ENCODE data around the gene EHD2. TPM values are rescaled to one million over a fixed set of nuclear protein-coding genes. Genes with fewer than 3 reads are reported as not detected.
"Not testable (repeated sequence)": the region's sequence is repeated elsewhere in the genome, so short reads cannot be mapped to it uniquely, and the experiment has no call there.

Gene EHD2
- total and polyA plus RNA-seq, 5 donors from 2014 or later = 0.05 to 0.86 TPM; not detected in 3

- peaks cover 5% of the 10 kb centered on the region for H3K27me3 Mint-ChIP-seq
- Histone ChIP-seq H3K36me3 (ENCODE audit: control insufficient read depth, insufficient read depth, low read length) (peaks cover 4% of the 10 kb centered on the region), H3K9me3 (ENCODE audit: control insufficient read depth in 2 of 2, low read length in 2 of 2) (no peaks in the 10 kb centered on the region), H3K27ac (ENCODE audit: insufficient read depth, low read length, poor library complexity, severe bottlenecking) (no peak overlapping the region), H3K27me3 (ENCODE audit: control insufficient read depth, insufficient read depth, low read length) (no peaks in the 10 kb centered on the region), H3K4me1 (ENCODE audit: control insufficient read depth, insufficient read depth, low read length, poor library complexity, severe bottlenecking) (peaks cover 27% of the 10 kb centered on the region), H3K4me3 (ENCODE audit: low read depth, low read length) (no peak overlapping the region)
- ATAC-seq (ENCODE audit: low read depth in 2 of 2) = no peak
- peaks cover 5% of the 10 kb centered on the region for H3K36me3 Mint-ChIP-seq
- H3K4me1 Mint-ChIP-seq = peaks cover 0 to 38% (median 15%) of the 10 kb centered on the region in 4 donors
- no peak for DNase-seq
- H3K27ac Mint-ChIP-seq = peak overlapping the region in 1 of 3 donors; percentile 14
- H3K9me3 Mint-ChIP-seq = no peaks in the 10 kb centered on the region
- peak overlapping the region; percentile 60 to 95 (median 80) for H3K4me3 Mint-ChIP-seq
Measured at GRCh38 chr19:47776568-47776967, 63.3 kb downstream of the EHD2 start.

DNA sequence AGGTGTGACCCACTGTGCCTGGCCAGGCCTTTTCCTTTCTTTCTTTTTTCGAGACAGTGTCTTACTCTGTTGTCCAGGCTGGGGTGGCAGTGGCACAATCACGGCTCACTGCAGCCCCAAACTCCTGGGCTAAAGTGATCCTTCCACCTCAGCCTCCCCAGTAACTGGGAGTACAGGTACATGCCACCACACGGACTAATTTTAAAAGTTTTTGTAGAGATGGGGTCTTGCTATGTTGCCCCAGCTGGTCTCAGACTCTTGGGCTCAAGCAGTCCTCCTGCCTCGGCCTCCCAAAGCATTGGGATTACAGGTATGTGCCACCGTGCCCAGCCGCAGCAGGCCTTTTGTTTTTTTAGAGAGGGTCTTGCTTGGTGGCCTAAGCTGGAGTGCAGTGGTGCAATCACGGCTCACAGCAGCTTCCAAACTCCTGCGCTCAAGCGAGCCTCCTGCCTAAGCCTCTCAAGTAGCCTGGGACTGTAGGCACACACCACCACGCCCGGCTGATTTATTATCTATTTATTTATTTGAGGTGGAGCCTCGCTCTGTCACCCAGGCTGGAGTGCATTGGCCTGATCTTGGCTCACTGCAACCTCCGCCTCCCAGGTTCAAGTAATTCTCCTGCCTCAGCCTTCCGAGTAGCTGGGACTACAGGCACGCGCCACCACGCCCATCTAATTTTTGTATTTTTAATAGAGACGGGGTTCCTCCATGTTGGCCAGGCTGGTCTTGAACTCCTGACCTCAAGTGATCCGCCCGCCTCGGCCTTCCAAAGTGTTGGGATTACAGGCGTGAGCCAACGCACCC is 64.2 kb downstream of the EHD2 start:
- H3K27ac Mint-ChIP-seq = peak overlapping the region in 2 of 3 donors; percentile 93 to 98
- not testable (repeated sequence) for ATAC-seq (ENCODE audit: low read depth in 2 of 2); H3K36me3 ChIP-seq (ENCODE audit: control insufficient read depth, insufficient read depth, low read length); H3K27me3 ChIP-seq (ENCODE audit: control insufficient read depth, insufficient read depth, low read length); H3K9me3 ChIP-seq (ENCODE audit: control insufficient read depth in 2 of 2, low read length in 2 of 2); DNase-seq; H3K36me3 Mint-ChIP-seq; H3K9me3 Mint-ChIP-seq; H3K27me3 Mint-ChIP-seq; H3K27ac ChIP-seq (ENCODE audit: insufficient read depth, low read length, poor library complexity, severe bottlenecking)
- Histone ChIP-seq H3K4me3 (ENCODE audit: low read depth, low read length) (peak overlapping the region; percentile 71), H3K4me1 (ENCODE audit: control insufficient read depth, insufficient read depth, low read length, poor library complexity, severe bottlenecking) (peaks cover 27% of the 10 kb centered on the region)
- peaks cover 0 to 46% (median 18%) of the 10 kb centered on the region in 4 donors for H3K4me1 Mint-ChIP-seq
- peak overlapping the region; percentile 95 to 99 (median 98) for H3K4me3 Mint-ChIP-seq

DNA sequence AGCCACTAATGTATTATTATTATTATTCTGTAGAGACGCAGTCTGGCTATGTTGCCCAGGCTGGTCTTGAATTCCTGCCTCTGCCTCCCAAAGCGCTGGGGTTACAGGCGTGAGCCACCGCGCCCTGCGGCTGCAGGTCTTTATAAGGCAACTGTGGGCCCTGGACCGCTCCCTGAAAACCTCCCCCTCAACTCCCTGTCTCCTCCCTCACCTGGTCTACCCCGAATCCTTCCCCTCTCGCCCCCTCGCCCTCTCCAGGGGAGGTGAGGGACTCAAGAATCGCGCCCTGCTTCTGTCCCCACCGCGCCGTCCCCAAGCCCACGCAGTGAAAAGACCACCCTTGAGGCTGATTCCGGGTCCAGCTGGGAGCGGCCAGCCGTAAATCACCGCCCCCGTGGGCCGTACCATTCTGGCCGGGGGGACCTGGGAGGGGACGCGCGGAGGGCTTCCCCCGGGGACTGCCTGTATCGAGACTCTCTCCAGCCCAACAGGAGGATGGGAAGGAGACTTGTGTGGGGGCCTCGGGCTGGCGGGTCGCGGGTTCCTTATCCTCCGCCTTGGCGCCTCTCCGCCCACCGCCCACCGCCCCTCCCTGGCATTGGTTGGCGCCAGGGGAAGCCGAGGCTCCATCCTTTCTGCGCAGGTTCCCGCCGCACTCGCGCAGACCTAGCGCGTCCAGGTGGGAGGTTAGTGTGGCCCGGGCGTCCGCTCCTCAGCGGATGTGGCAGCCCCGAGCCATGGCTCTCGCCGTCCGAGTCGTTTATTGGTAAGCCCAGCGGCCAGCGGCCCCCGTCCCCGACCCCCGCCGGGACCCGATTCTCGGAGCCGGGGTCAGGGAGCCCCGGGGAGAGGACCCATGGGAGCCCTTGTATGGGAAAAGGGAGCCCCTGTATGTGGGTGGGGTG is 65.1 kb downstream of the EHD2 start, which contains the start of gene SELENOW:
TSS of gene SELENOW (plus strand) at position 655 of the 905 bp plus-strand sequence. CDS start at position 738, 83 bp downstream.
- no peaks in the 10 kb centered on the region for H3K9me3 ChIP-seq (ENCODE audit: control insufficient read depth in 2 of 2, low read length in 2 of 2)
- peaks cover 8% of the 10 kb centered on the region for H3K36me3 ChIP-seq (ENCODE audit: control insufficient read depth, insufficient read depth, low read length)
- H3K27me3 ChIP-seq (ENCODE audit: control insufficient read depth, insufficient read depth, low read length) = no peaks in the 10 kb centered on the region
- H3K4me3 ChIP-seq (ENCODE audit: low read depth, low read length) = peak within 1 kb of the TSS; percentile 84
- DNase-seq = peak; percentile 67 to 86 (median 82)
- Mint-ChIP-seq H3K9me3 (no peaks in the 10 kb centered on the region), H3K36me3 (peaks cover 14% of the 10 kb centered on the region), H3K27me3 (peaks cover 4% of the 10 kb centered on the region), H3K27ac (peak within 1 kb of the TSS; percentile 93 to 98 (median 97)), H3K4me1 (peaks cover 0 to 50% (median 21%) of the 10 kb centered on the region in 4 donors), H3K4me3 (peak within 1 kb of the TSS; percentile 95 to 99 (median 98))
- peak; percentile 92 to 94 for ATAC-seq (ENCODE audit: low read depth in 2 of 2)
- peak within 1 kb of the TSS; percentile 82 for H3K27ac ChIP-seq (ENCODE audit: insufficient read depth, low read length, poor library complexity, severe bottlenecking)
- H3K4me1 ChIP-seq (ENCODE audit: control insufficient read depth, insufficient read depth, low read length, poor library complexity, severe bottlenecking) = peaks cover 27% of the 10 kb centered on the region

DNA sequence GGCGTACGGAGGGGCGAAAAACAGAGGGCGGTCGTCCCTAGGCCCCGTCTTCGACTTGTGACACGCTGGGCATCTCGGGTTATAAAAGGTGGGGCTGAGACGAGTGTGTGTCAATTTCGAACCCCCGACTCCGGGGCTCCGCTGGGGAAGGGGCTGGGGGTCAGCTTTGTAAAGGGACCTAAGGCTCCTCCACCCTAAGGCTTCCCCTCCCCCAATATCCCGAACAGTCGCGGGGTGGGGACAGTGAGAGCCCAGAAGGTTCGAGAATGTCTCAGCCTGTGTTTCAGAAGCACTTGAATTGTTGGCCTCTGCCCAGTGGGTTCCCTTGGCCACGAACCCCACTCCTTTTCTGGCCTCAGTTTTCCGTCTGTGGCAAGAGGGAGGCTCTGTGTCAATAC is 65.7 kb downstream of the EHD2 start:
- ATAC-seq (ENCODE audit: low read depth in 2 of 2) (no peak), DNase-seq (peak in 1 of 3 donors; percentile 23)
- Histone ChIP-seq H3K36me3 (ENCODE audit: control insufficient read depth, insufficient read depth, low read length) (peaks cover 8% of the 10 kb centered on the region), H3K9me3 (ENCODE audit: control insufficient read depth in 2 of 2, low read length in 2 of 2) (no peaks in the 10 kb centered on the region), H3K27me3 (ENCODE audit: control insufficient read depth, insufficient read depth, low read length) (no peaks in the 10 kb centered on the region), H3K4me3 (ENCODE audit: low read depth, low read length) (peak overlapping the region; percentile 84), H3K4me1 (ENCODE audit: control insufficient read depth, insufficient read depth, low read length, poor library complexity, severe bottlenecking) (peaks cover 27% of the 10 kb centered on the region), H3K27ac (ENCODE audit: insufficient read depth, low read length, poor library complexity, severe bottlenecking) (peak overlapping the region; percentile 82)
- Mint-ChIP-seq H3K27me3 (peaks cover 4% of the 10 kb centered on the region), H3K36me3 (peaks cover 17% of the 10 kb centered on the region), H3K4me3 (peak overlapping the region; percentile 95 to 99 (median 98)), H3K4me1 (peaks cover 0 to 52% (median 21%) of the 10 kb centered on the region in 4 donors), H3K27ac (peak overlapping the region; percentile 93 to 98 (median 97)), H3K9me3 (no peaks in the 10 kb centered on the region)

- DNase-seq (no peak), ATAC-seq (ENCODE audit: low read depth in 2 of 2) (no peak)
- Histone ChIP-seq H3K4me3 (ENCODE audit: low read depth, low read length) (peak overlapping the region; percentile 84), H3K27ac (ENCODE audit: insufficient read depth, low read length, poor library complexity, severe bottlenecking) (peak overlapping the region; percentile 82), H3K36me3 (ENCODE audit: control insufficient read depth, insufficient read depth, low read length) (peaks cover 13% of the 10 kb centered on the region), H3K27me3 (ENCODE audit: control insufficient read depth, insufficient read depth, low read length) (no peaks in the 10 kb centered on the region), H3K9me3 (ENCODE audit: control insufficient read depth in 2 of 2, low read length in 2 of 2) (no peaks in the 10 kb centered on the region), H3K4me1 (ENCODE audit: control insufficient read depth, insufficient read depth, low read length, poor library complexity, severe bottlenecking) (peaks cover 27% of the 10 kb centered on the region)
- Mint-ChIP-seq H3K9me3 (no peaks in the 10 kb centered on the region), H3K4me1 (peaks cover 0 to 52% (median 21%) of the 10 kb centered on the region in 4 donors), H3K36me3 (peaks cover 24% of the 10 kb centered on the region), H3K27ac (peak overlapping the region; percentile 93 to 98 (median 97)), H3K4me3 (peak overlapping the region; percentile 95 to 99 (median 98)), H3K27me3 (peaks cover 4% of the 10 kb centered on the region)
Measured at GRCh38 chr19:47779524-47780214, 66.4 kb downstream of the EHD2 start.

DNA sequence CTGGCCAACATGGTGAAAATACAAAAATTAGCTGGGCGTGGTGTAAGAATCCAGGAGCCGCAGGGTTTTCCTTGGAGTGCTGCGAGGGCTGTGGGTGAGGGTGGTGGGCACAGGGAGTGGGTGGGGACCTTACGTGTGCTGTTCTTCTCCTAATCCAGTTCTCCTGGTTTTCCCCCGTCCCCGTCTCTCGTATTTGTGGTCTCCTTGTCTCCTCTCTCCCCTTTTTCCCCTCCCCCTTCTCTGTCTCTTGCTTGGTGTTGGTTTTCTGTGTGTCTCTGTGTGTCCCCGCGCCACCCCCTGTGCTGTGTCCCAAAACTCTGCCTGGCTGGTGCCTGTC is 67.0 kb downstream of the EHD2 start:
- H3K4me1 ChIP-seq (ENCODE audit: control insufficient read depth, insufficient read depth, low read length, poor library complexity, severe bottlenecking) = peaks cover 27% of the 10 kb centered on the region
- no peak overlapping the region for H3K4me3 ChIP-seq (ENCODE audit: low read depth, low read length)
- no peaks in the 10 kb centered on the region for H3K9me3 ChIP-seq (ENCODE audit: control insufficient read depth in 2 of 2, low read length in 2 of 2)
- Mint-ChIP-seq H3K27me3 (peaks cover 4% of the 10 kb centered on the region), H3K9me3 (no peaks in the 10 kb centered on the region), H3K27ac (peak overlapping the region; percentile 90 to 97 (median 93)), H3K4me1 (peaks cover 0 to 52% (median 21%) of the 10 kb centered on the region in 4 donors), H3K4me3 (peak overlapping the region; percentile 92 to 99 (median 96)), H3K36me3 (peaks cover 24% of the 10 kb centered on the region)
- DNase-seq (no peak), ATAC-seq (ENCODE audit: low read depth in 2 of 2) (no peak)
- peaks cover 14% of the 10 kb centered on the region for H3K36me3 ChIP-seq (ENCODE audit: control insufficient read depth, insufficient read depth, low read length)
- H3K27ac ChIP-seq (ENCODE audit: insufficient read depth, low read length, poor library complexity, severe bottlenecking) = peak overlapping the region; percentile 33
- no peaks in the 10 kb centered on the region for H3K27me3 ChIP-seq (ENCODE audit: control insufficient read depth, insufficient read depth, low read length)

All from CD4-positive, CD25-positive, alpha-beta regulatory T cell (primary cell).